K562 treated with DMSO at 1 percent for 4 hours (cell line): ENCODE measurements around the gene CDSN. TPM values are rescaled to one million over a fixed set of nuclear protein-coding genes. Genes with fewer than 3 reads are reported as not detected.

Source experiments
- total RNA-seq: library from RNA; unstranded; fragments of 300-600 nt; gene quantifications from 2 replicates; pipeline ENCODE4 v1.2.3, GENCODE V29; 2022; ENCODE audit not compliant: insufficient read depth

Gene CDSN
- not detected in 2 replicates for total RNA-seq

GRCh38 chr6:31120151-31120915 lies at the start of gene CDSN:
Gene CDSN, minus strand, starts transcription at chr6:31120446. Its CDS starts 27 bp downstream, at chr6:31120419.

GRCh38 chr6:31158140-31158862 lies 38.1 kb upstream of the CDSN start, which contains the start of gene TCF19:
Gene TCF19, plus strand, starts transcription at chr6:31158589. Its CDS starts 881 bp downstream, at chr6:31159470.

GRCh38 chr6:31157513-31158139 lies 37.4 kb upstream of the CDSN start, which contains the start of gene CCHCR1:
Gene CCHCR1, minus strand, starts transcription at chr6:31157802. Its CDS starts 202 bp downstream, at chr6:31157600.

GRCh38 chr6:31138982-31139381 lies 18.7 kb upstream of the CDSN start, which contains the start of gene PSORS1C2:
Gene PSORS1C2, minus strand, starts transcription at chr6:31139066. Its CDS starts 40 bp downstream, at chr6:31139026.

GRCh38 chr6:31114541-31114878 lies 5.7 kb downstream of the CDSN start, which contains the start of gene PSORS1C1:
Gene PSORS1C1, plus strand, starts transcription at chr6:31114800. Its CDS starts 14,833 bp downstream, at chr6:31129633.

GRCh38 chr6:31112478-31112877 lies 7.8 kb downstream of the CDSN start, which contains the start of gene C6orf15:
Gene C6orf15, minus strand, starts transcription at chr6:31112575. Its CDS starts 20 bp downstream, at chr6:31112555.

Other genes with a start within 250 kb of the CDSN start
- gene DDR1, start 235.9 kb downstream of the CDSN start, total RNA-seq, result 41.3 and 61.1 TPM in 2 replicates
- gene GTF2H4, start 212.2 kb downstream of the CDSN start, total RNA-seq, result 32.4 and 40.6 TPM in 2 replicates
- 43.6 and 50.5 TPM in 2 replicates for gene VARS2, start 206.2 kb downstream of the CDSN start, total RNA-seq
- gene SFTA2, start 188.3 kb downstream of the CDSN start, total RNA-seq, result not detected in 2 replicates
- gene MUCL3, start 179.5 kb downstream of the CDSN start, total RNA-seq, result not detected in 2 replicates
- gene MUC21, start 136.7 kb downstream of the CDSN start, total RNA-seq, result not detected in 2 replicates
- not detected in 2 replicates for gene MUC22, start 110.0 kb downstream of the CDSN start, total RNA-seq
- gene C6orf15, start 7.9 kb downstream of the CDSN start, total RNA-seq, result not detected in 2 replicates
- gene PSORS1C1, start 5.6 kb downstream of the CDSN start, total RNA-seq, result not detected in 2 replicates
- not detected in 2 replicates for gene PSORS1C2, start 18.6 kb upstream of the CDSN start, total RNA-seq
- gene CCHCR1, start 37.4 kb upstream of the CDSN start, total RNA-seq, result 28.8 and 34.8 TPM in 2 replicates
- gene TCF19, start 38.1 kb upstream of the CDSN start, total RNA-seq, result 51.6 and 53.6 TPM in 2 replicates
- 0.34 TPM in 1 of 2 replicates, not detected in the other for gene POU5F1, start 50.2 kb upstream of the CDSN start, total RNA-seq
- gene HLA-C, start 151.6 kb upstream of the CDSN start, total RNA-seq, result 21.1 and 22.6 TPM in 2 replicates
- gene HLA-B, start 236.7 kb upstream of the CDSN start, total RNA-seq, result 3.0 and 3.9 TPM in 2 replicates